GM12878 (cell line): ENCODE measurements around the gene IBSP. TPM values are rescaled to one million over a fixed set of nuclear protein-coding genes. Genes with fewer than 3 reads are reported as not detected.

Source experiments
- ATAC-seq: fragments of 200-7000 bp; cut with Tn5 transposase; 3 replicates; pipeline ENCODE4 v1.9.1; 2020; ENCODE audit warnings: mild to moderate bottlenecking, moderate library complexity
- BruUV-seq: library from RNA; stranded (reverse); fragments of 400-500 nt; replicated peaks from 2 replicates; lab custom pipeline; 2021; lab: Mats Ljungman, UMichigan
- CTCF ChIA-PET: fragments of 300-600 bp; sonication (Branson Sonifier 250); formaldehyde crosslinking; extraction: SDS; loops from one replicate; lab custom pipeline; 2021; ENCODE audit warnings: inconsistent platforms; lab: Yijun Ruan, JAX
- POLR2A ChIA-PET: fragments of 350-600 bp; formaldehyde crosslinking; extraction: SDS; loops from one replicate; lab custom pipeline; 2021; ENCODE audit warnings: inconsistent platforms; lab: Charles Lee
- RAD21 ChIA-PET: fragments of 300-600 bp; sonication (Branson Sonifier 250); formaldehyde crosslinking; loops from one replicate; lab custom pipeline; 2023; ENCODE audit warnings: antibody characterized with exemption; ENCODE audit not compliant: unreplicated experiment; lab: Charles Lee
- SMC1A ChIA-PET: fragments of 300-600 bp; sonication (Branson Sonifier 250); formaldehyde crosslinking; loops from one replicate; lab custom pipeline; 2023; ENCODE audit not compliant: unreplicated experiment, uncharacterized antibody; lab: Charles Lee
- DNase-seq: peaks from one replicate; pipeline ENCODE4 v3.0.0-alpha.2; 2011; ENCODE audit warnings: low read depth, low spot score
- FAIRE-seq: peaks from 3 replicates; lab custom pipeline; 2011; peaks lifted over from hg19 to GRCh38; lab: Jason Lieb, UNC
- H2AFZ ChIP-seq: 2 replicates; pipeline ENCODE4 v1.6.0; 2011; ENCODE audit warnings: low read depth, low read length, control low read depth; ENCODE audit not compliant: control insufficient read depth
- H3K27ac ChIP-seq: 2 replicates; pipeline ENCODE4 v1.5.1; 2011; ENCODE audit warnings: control low read depth; ENCODE audit not compliant: control insufficient read depth, insufficient read depth
- H3K27me3 ChIP-seq, 2 experiments: replicated peaks in 1 of 2; 2 replicates each; pipeline versions ENCODE4 v1.6.0 to v1.6.1; 2011; ENCODE audit warnings: low read length in 1 of 2; ENCODE audit not compliant: control insufficient read depth in 2 of 2, insufficient read depth in 2 of 2
- H3K36me3 ChIP-seq, 2 experiments: 2 replicates each; pipeline ENCODE4 v1.5.1; 2011; ENCODE audit warnings: low read length in 1 of 2; ENCODE audit not compliant: control insufficient read depth in 2 of 2, insufficient read depth in 2 of 2
- H3K4me1 ChIP-seq: 2 replicates; pipeline ENCODE4 v1.6.1; 2011; ENCODE audit warnings: mild to moderate bottlenecking, low read length, moderate library complexity, mixed read lengths; ENCODE audit not compliant: control insufficient read depth, insufficient read depth
- H3K4me2 ChIP-seq: 2 replicates; pipeline ENCODE4 v1.6.0; 2011; ENCODE audit warnings: control low read depth; ENCODE audit not compliant: control insufficient read depth, insufficient read depth
- H3K4me3 ChIP-seq: fragments of 200-600 bp; sonication (generic); 2 replicates; pipeline ENCODE4 v1.5.1; 2016
- H3K79me2 ChIP-seq: 2 replicates; pipeline ENCODE4 v1.6.0; 2011; ENCODE audit warnings: low read length; ENCODE audit not compliant: control insufficient read depth, insufficient read depth
- H3K9ac ChIP-seq: 2 replicates; pipeline ENCODE4 v1.8.0; 2011; ENCODE audit warnings: low read length, control low read depth, mixed read lengths; ENCODE audit not compliant: control insufficient read depth, insufficient read depth
- H3K9me3 ChIP-seq: replicated peaks from 3 replicates; pipeline ENCODE4 v1.5.1; 2011; ENCODE audit warnings: mild to moderate bottlenecking, low read length; ENCODE audit not compliant: control insufficient read depth, insufficient read depth
- H4K20me1 ChIP-seq: 2 replicates; pipeline ENCODE4 v1.6.0; 2011; ENCODE audit not compliant: control insufficient read depth, insufficient read depth
- BRCA1 ChIP-seq: IDR thresholded peaks from 2 replicates; pipeline ENCODE4 v1.6.1; 2011; ENCODE audit warnings: low read depth, low read length, improper control_type of control experiment
- CBX5 ChIP-seq: sonication (generic); IDR thresholded peaks from 2 replicates; pipeline ENCODE4 v1.6.1; 2016; ENCODE audit warnings: low read depth, moderate library complexity, mild to moderate bottlenecking, inconsistent platforms
- CREB1 ChIP-seq: IDR thresholded peaks from 2 replicates; pipeline ENCODE4 v1.6.1; 2012; ENCODE audit warnings: low read depth, mild to moderate bottlenecking, inconsistent platforms
- E2F8 ChIP-seq: fragments of 450-650 bp; IDR thresholded peaks from 2 replicates; pipeline ENCODE4 v1.6.1; 2018; ENCODE audit warnings: mild to moderate bottlenecking, low read depth, moderate library complexity; ENCODE audit not compliant: partially characterized antibody
- RCOR1 ChIP-seq: conservative IDR thresholded peaks from 2 replicates; pipeline ENCODE4 v1.6.1; 2012; ENCODE audit warnings: low read depth, low read length, improper control_type of control experiment
- SKIL ChIP-seq: fragments of 450-650 bp; IDR thresholded peaks from 2 replicates; pipeline ENCODE4 v1.6.1; 2017; ENCODE audit warnings: mild to moderate bottlenecking, low read depth, inconsistent platforms; ENCODE audit not compliant: poor library complexity, severe bottlenecking
- SMAD5 ChIP-seq: IDR thresholded peaks from 2 replicates; pipeline ENCODE4 v1.6.1; 2016; ENCODE audit warnings: antibody characterized with exemption, low read depth
- STAT1 ChIP-seq: fragments of 450-650 bp; conservative IDR thresholded peaks from 2 replicates; pipeline ENCODE4 v1.6.1; 2014; ENCODE audit warnings: antibody characterized with exemption, mild to moderate bottlenecking
- WGBS: methylation state at CpG from one replicate; pipeline ENCODE4 v1.1.6; 2016; ENCODE audit warnings: low lambda C conversion rate; ENCODE audit not compliant: insufficient replicate concordance, insufficient coverage; ENCODE audit errors: missing lambda C conversion rate; 5-methylcytosine and 5-hydroxymethylcytosine counted together
- in situ Hi-C: fragments of 300-500 bp; cut with MboI; formaldehyde crosslinking; loops from 9 replicates; pipeline ENCODE4 v1.14.3; 2018; ENCODE audit warnings: mixed read lengths
- intact Hi-C: fragments of 100-400 bp; cut with micrococcal nuclease; formaldehyde crosslinking; loops from one replicate; pipeline ENCODE4 v1.14.2; 2022; ENCODE audit not compliant: unreplicated experiment
- polyA plus RNA-seq, 11 experiments: library from polyadenylated mRNA; depleted of rRNA in 4 of 11; unstranded in 6 of 11; stranded (reverse) in 5 of 11; fragments of >200 nt; fragmentation: Nextera tagmentation in 4 of 11; fragmentation: Illumina TruSeq in 1 of 11; extraction: Ambion mirVana in 4 of 11; extraction: Trizol in 1 of 11; gene quantifications; 1 replicate in 1 of 11; 2 replicates in 10 of 11; pipeline versions ENCODE4 v1.2.1 to v1.2.3, GENCODE V29; 2011 to 2016; ENCODE audit warnings: inconsistent platforms in 2 of 11, missing spikeins in 2 of 11, low read depth in 1 of 11
- total RNA-seq, 4 experiments: library from RNA; depleted of rRNA in 3 of 4; stranded (reverse); fragments of >200 nt in 3 of 4; fragmentation: Illumina TruSeq in 1 of 4; extraction: Trizol in 1 of 4; gene quantifications; 2 replicates each; pipeline versions ENCODE4 v1.2.1 to v1.2.3, GENCODE V29; 2013 to 2021
- TF ChIP-seq, protein P1 (sequence below): fragments of 450-650 bp; IDR thresholded peaks from 2 replicates; pipeline ENCODE4 v1.6.1; 2017; ENCODE audit warnings: borderline replicate concordance

IBSP gene
- total and polyA plus RNA-seq, 10 of the 15 experiments (the other 5 are each of a cell fraction or from before 2014, with no cell fraction given), result not detected

DNA sequence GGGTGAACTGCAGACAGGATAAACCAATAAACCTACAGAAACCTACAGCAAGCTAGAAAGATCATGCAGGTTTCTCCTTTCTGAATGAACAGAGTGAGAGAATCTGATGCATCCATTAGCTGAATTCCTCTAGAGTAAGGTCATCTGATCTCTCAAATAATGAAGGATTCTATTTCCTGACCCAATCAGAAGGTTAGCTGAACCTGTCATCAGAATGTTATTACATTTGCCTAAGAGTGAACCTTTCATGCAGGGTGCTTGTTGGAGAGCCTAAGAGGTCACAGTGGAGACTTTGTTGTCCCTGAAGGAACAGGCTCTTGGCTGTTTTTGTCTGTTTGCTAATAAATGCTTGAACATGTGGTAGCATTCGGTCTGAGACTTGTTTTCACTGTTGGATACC lies 57.5 kb downstream of the IBSP start (continued):
- no peak for TF ChIP-seq SKIL
- no peak for TF ChIP-seq CBX5
- no peak for TF ChIP-seq CREB1
- no peak for TF ChIP-seq SMAD5
- no peak for TF ChIP-seq BRCA1

DNA sequence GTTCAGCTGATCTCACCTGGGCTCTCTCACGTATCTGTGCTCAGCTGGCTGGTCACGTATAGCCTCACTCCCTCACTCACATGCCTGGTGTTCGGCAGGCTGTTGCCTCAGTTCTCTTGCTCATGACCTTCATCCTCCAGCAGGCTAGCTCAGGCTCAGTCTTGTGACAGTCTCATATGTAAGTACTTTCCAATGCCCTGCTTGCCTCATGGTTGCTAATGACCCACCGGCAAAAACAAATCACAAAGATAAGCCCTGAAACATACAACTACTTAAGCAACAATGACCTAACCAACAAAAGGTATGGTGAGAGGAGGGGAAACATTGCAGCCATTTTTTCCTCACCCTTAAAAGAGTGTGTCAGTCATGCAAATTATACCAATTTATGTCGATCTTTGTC lies 58.4 kb downstream of the IBSP start:
- H3K27me3 ChIP-seq, result no peaks in the 10 kb centered on the region
- intact Hi-C loops, result no loop called here
- H3K36me3 ChIP-seq, result no peaks in the 10 kb centered on the region
- ChIA-PET CTCF (interaction anchor here (1.1 to 3.9 kb wide), 4 partner anchors 9 to 354 kb away, joined by 3 to 19 read pairs (median 6); no protein-coding TSS in a partner anchor), RAD21 (no interaction called here), POLR2A (no interaction called here), SMC1A (no interaction called here)
- ATAC-seq (no peak), DNase-seq (no peak), FAIRE-seq (no peak)
- in situ Hi-C loops, result no loop called here
- H2AFZ ChIP-seq, result no peak overlapping the region
- H3K9me3 ChIP-seq, result no peaks in the 10 kb centered on the region
- H3K4me1 ChIP-seq, result no peaks in the 10 kb centered on the region
- no peak overlapping the region for H3K4me3 ChIP-seq
- WGBS, result under 1% methylated on average over 5 of the region's 5 CpGs
- no TSS peak for BruUV-seq
- no peak overlapping the region for H3K9ac ChIP-seq
- H3K27ac ChIP-seq, result no peak overlapping the region
- no peaks in the 10 kb centered on the region for H3K79me2 ChIP-seq
- no peak overlapping the region for H3K4me2 ChIP-seq
- no peaks in the 10 kb centered on the region for H4K20me1 ChIP-seq
- no peak for TF ChIP-seq SKIL
- TF ChIP-seq STAT1, result no peak
- TF ChIP-seq E2F8, result no peak
- TF ChIP-seq, protein P1, sequence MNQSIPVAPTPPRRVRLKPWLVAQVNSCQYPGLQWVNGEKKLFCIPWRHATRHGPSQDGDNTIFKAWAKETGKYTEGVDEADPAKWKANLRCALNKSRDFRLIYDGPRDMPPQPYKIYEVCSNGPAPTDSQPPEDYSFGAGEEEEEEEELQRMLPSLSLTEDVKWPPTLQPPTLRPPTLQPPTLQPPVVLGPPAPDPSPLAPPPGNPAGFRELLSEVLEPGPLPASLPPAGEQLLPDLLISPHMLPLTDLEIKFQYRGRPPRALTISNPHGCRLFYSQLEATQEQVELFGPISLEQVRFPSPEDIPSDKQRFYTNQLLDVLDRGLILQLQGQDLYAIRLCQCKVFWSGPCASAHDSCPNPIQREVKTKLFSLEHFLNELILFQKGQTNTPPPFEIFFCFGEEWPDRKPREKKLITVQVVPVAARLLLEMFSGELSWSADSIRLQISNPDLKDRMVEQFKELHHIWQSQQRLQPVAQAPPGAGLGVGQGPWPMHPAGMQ, result no peak
- TF ChIP-seq RCOR1, result no peak
